WTC11 (cell line): ENCODE measurements around the gene LAMC1. TPM values are rescaled to one million over a fixed set of nuclear protein-coding genes. Genes with fewer than 3 reads are reported as not detected.
A peak's percentile ranks its signal among the peaks of the same experiment; 100 is the strongest.

ENCODE experiments used
- ATAC-seq: fragments of 200-7000 bp; cut with Tn5 transposase; 2 replicates; pipeline ENCODE4 v1.10.0; 2021; ENCODE audit warnings: mild to moderate bottlenecking, moderate library complexity
- CTCF ChIA-PET: fragments of 300-600 bp; sonication (Branson Sonifier 250); formaldehyde crosslinking; loops from one replicate; lab custom pipeline; 2021; ENCODE audit warnings: antibody characterized with exemption; lab: Charles Lee
- POLR2A ChIA-PET: fragments of 350-600 bp; sonication (Branson Sonifier 250); formaldehyde crosslinking; loops from one replicate; lab custom pipeline; 2021; ENCODE audit warnings: antibody characterized with exemption; lab: Charles Lee
- DNase-seq: peaks from one replicate; pipeline ENCODE4 v3.0.0; 2021; ENCODE audit warnings: low spot score
- H3K27ac Mint-ChIP-seq: 2 replicates; pipeline ENCODE4 v1.8.0; 2021; ENCODE audit warnings: mixed read lengths
- H3K27me3 Mint-ChIP-seq: 2 replicates; pipeline ENCODE4 v1.8.0; 2021; ENCODE audit warnings: low read depth, mild to moderate bottlenecking, moderate library complexity, mixed read lengths
- H3K36me3 Mint-ChIP-seq: 2 replicates; pipeline ENCODE4 v1.8.0; 2021; ENCODE audit warnings: mixed read lengths
- H3K4me1 Mint-ChIP-seq: 2 replicates; pipeline ENCODE4 v1.8.0; 2022; ENCODE audit warnings: mixed read lengths
- H3K4me3 Mint-ChIP-seq: 2 replicates; pipeline ENCODE4 v1.8.0; 2021; ENCODE audit warnings: mild to moderate bottlenecking, moderate library complexity, mixed read lengths
- H3K9me3 Mint-ChIP-seq: 2 replicates; pipeline ENCODE4 v1.8.0; 2021; ENCODE audit warnings: mixed read lengths
- CREM ChIP-seq: sonication (generic); formaldehyde crosslinking; IDR thresholded peaks from 2 replicates; pipeline ENCODE4 v1.8.1; 2022; ENCODE audit warnings: mild to moderate bottlenecking, missing genetic modification reagents, moderate library complexity
- IRF2 ChIP-seq: sonication (generic); formaldehyde crosslinking; IDR thresholded peaks from 2 replicates; pipeline ENCODE4 v1.8.0; 2022; ENCODE audit warnings: low read depth, missing genetic modification reagents, borderline replicate concordance
- MXD4 ChIP-seq: fragments of 250-450 bp; sonication (Bioruptor Pico); IDR thresholded peaks from 2 replicates; pipeline ENCODE4 v1.8.0; 2021; ENCODE audit warnings: mild to moderate bottlenecking, moderate library complexity, borderline replicate concordance
- NFATC4 ChIP-seq: fragments of 250-450 bp; sonication (Bioruptor Pico); IDR thresholded peaks from 2 replicates; pipeline ENCODE4 v1.9.0; 2021; ENCODE audit warnings: mild to moderate bottlenecking
- NR2C2 ChIP-seq: sonication (generic); formaldehyde crosslinking; IDR thresholded peaks from 2 replicates; pipeline ENCODE4 v1.8.0; 2022; ENCODE audit warnings: mild to moderate bottlenecking, missing genetic modification reagents
- SP1 ChIP-seq: sonication (generic); formaldehyde crosslinking; conservative IDR thresholded peaks from 2 replicates; pipeline ENCODE4 v1.8.1; 2022; ENCODE audit warnings: missing genetic modification reagents
- TP53 ChIP-seq: sonication (generic); formaldehyde crosslinking; IDR thresholded peaks from 2 replicates; pipeline ENCODE4 v1.8.1; 2023; ENCODE audit warnings: mild to moderate bottlenecking, missing genetic modification reagents
- total RNA-seq: library from RNA; stranded (reverse); gene quantifications from 3 replicates; pipeline ENCODE4 v1.2.3, GENCODE V29; 2021
- TF ChIP-seq, protein P1 (sequence below): sonication (generic); formaldehyde crosslinking; conservative IDR thresholded peaks from 2 replicates; pipeline ENCODE4 v1.8.1; 2022; ENCODE audit warnings: mild to moderate bottlenecking, missing genetic modification reagents
- TF ChIP-seq, protein P2 (sequence below): sonication (generic); formaldehyde crosslinking; IDR thresholded peaks from 2 replicates; pipeline ENCODE4 v1.8.1; 2023; ENCODE audit warnings: mild to moderate bottlenecking, missing genetic modification reagents, borderline replicate concordance
- TF ChIP-seq, protein P3 (sequence below): fragments of 250-450 bp; sonication (Bioruptor Pico); IDR thresholded peaks from 2 replicates; pipeline ENCODE4 v1.9.0; 2021; ENCODE audit warnings: mild to moderate bottlenecking
- TF ChIP-seq, protein P4 (sequence below): sonication (generic); formaldehyde crosslinking; IDR thresholded peaks from 2 replicates; pipeline ENCODE4 v1.8.0; 2022; ENCODE audit warnings: mild to moderate bottlenecking, missing genetic modification reagents
- TF ChIP-seq, protein P5 (sequence below): sonication (generic); formaldehyde crosslinking; IDR thresholded peaks from 2 replicates; pipeline ENCODE4 v1.8.1; 2023; ENCODE audit warnings: mild to moderate bottlenecking, missing genetic modification reagents
- TF ChIP-seq, protein P6 (sequence below): sonication (generic); formaldehyde crosslinking; IDR thresholded peaks from 2 replicates; pipeline ENCODE4 v1.8.1; 2022; ENCODE audit warnings: low read depth, missing genetic modification reagents, borderline replicate concordance
- TF ChIP-seq, protein P7 (sequence below): sonication (generic); formaldehyde crosslinking; IDR thresholded peaks from 2 replicates; pipeline ENCODE4 v1.8.1; 2023; ENCODE audit warnings: mild to moderate bottlenecking, missing genetic modification reagents, moderate library complexity

Gene LAMC1
- total RNA-seq, 1 experiment from 2014 or later: 162 TPM

DNA sequence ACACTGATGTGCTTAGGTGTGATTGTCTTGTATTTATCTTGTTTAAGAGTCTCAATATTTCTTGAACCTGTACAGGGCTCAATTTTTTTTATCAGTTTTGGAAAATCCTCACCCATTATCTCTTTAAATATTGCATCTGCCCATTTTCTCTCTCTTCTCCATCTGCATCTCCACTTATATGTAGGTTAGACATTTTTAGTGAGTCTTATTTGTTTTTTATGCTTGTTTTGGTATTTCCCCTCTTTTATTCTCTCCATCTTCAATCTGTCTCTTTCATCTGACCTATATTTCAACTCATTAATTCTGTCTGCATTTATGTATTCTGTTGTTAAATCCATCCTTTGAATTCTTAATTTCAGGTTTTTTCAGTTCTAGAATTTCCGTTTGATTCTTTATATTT, 37.3 kb upstream of the LAMC1 start (continued):
- TF ChIP-seq, protein P1, sequence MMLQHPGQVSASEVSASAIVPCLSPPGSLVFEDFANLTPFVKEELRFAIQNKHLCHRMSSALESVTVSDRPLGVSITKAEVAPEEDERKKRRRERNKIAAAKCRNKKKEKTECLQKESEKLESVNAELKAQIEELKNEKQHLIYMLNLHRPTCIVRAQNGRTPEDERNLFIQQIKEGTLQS (CRISPR knock-in tag): no peak
- TF ChIP-seq MXD4 (CRISPR knock-in tag): no peak
- TF ChIP-seq, all 79 proteins: peak for 0

DNA sequence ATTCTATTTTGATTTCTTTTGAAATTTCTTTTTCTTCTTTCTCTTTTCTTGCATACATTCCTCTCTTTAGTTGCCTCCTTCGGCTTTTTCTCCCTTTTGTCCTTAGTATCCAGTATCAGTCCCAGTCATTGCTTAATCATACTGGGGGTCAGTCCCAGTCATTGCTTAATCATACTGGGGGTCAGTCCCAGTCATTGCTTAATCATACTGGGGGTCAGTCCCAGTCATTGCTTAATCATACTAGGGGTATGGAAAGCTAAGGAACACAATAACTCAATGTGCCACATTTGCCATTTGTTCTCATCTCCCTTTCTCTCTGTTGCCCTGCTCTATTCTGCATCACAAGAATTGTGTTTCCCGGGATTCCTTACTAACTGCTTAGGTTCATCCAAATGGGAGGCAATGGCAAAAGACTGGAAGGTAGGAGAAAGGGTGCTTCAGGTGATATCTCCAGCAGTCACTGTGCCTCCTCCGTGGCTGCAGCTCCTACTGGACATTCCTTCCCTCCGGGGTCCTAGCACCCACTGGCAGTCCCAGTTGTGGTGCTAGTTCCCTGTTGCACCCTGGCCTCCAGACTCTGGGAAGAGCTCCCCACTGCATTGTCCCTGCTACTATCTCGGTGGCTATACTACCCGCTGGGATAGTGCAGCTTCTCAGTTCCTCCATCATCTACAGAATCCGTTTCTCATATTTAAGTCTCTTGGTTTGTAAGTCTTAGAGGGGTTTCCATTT, 32.6 kb upstream of the LAMC1 start:
- Mint-ChIP-seq H3K36me3 (no peaks in the 10 kb centered on the region), H3K4me1 (peaks cover 6% of the 10 kb centered on the region; the same call in 1 of the 2 replicates), H3K27me3 (no peaks in the 10 kb centered on the region), H3K27ac (no peak overlapping the region), H3K4me3 (no peak overlapping the region), H3K9me3 (no peaks in the 10 kb centered on the region)
- CTCF ChIA-PET: interaction anchor here (1.0 to 1.7 kb wide), 2 partner anchors 28 to 237 kb away, joined by 3 to 4 read pairs; no protein-coding TSS in a partner anchor
- POLR2A ChIA-PET: no interaction called here
- no peak for DNase-seq
- TF ChIP-seq, protein P2, sequence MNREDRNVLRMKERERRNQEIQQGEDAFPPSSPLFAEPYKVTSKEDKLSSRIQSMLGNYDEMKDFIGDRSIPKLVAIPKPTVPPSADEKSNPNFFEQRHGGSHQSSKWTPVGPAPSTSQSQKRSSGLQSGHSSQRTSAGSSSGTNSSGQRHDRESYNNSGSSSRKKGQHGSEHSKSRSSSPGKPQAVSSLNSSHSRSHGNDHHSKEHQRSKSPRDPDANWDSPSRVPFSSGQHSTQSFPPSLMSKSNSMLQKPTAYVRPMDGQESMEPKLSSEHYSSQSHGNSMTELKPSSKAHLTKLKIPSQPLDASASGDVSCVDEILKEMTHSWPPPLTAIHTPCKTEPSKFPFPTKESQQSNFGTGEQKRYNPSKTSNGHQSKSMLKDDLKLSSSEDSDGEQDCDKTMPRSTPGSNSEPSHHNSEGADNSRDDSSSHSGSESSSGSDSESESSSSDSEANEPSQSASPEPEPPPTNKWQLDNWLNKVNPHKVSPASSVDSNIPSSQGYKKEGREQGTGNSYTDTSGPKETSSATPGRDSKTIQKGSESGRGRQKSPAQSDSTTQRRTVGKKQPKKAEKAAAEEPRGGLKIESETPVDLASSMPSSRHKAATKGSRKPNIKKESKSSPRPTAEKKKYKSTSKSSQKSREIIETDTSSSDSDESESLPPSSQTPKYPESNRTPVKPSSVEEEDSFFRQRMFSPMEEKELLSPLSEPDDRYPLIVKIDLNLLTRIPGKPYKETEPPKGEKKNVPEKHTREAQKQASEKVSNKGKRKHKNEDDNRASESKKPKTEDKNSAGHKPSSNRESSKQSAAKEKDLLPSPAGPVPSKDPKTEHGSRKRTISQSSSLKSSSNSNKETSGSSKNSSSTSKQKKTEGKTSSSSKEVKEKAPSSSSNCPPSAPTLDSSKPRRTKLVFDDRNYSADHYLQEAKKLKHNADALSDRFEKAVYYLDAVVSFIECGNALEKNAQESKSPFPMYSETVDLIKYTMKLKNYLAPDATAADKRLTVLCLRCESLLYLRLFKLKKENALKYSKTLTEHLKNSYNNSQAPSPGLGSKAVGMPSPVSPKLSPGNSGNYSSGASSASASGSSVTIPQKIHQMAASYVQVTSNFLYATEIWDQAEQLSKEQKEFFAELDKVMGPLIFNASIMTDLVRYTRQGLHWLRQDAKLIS (CRISPR knock-in tag): no peak
- ATAC-seq: no peak

DNA sequence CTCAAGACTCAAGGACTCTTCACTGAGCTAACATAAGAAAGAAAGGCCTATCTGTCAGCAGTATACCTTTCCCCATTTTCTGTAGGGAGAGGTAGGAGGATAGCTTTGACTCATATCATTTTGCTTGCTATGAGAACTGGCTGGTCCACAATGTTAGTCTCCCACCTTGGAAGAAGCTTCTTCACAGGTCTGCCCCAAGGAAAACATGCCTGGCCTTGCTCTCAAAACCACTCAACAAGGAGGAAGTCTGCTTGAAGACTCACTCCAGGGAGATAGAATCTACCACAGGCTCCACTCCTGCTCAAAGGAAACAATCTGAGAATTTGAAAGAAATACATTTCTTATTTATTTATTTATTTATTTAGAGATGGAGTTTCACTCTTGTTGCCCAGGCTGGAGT, 29.5 kb upstream of the LAMC1 start:
- no peaks in the 10 kb centered on the region for H3K36me3 Mint-ChIP-seq
- H3K4me3 Mint-ChIP-seq: no peak overlapping the region
- TF ChIP-seq NFATC4 (CRISPR knock-in tag) (no peak), IRF2 (no peak)
- TF ChIP-seq, protein P3, sequence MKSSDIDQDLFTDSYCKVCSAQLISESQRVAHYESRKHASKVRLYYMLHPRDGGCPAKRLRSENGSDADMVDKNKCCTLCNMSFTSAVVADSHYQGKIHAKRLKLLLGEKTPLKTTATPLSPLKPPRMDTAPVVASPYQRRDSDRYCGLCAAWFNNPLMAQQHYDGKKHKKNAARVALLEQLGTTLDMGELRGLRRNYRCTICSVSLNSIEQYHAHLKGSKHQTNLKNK (CRISPR knock-in tag): no peak
- TF ChIP-seq, protein P4, sequence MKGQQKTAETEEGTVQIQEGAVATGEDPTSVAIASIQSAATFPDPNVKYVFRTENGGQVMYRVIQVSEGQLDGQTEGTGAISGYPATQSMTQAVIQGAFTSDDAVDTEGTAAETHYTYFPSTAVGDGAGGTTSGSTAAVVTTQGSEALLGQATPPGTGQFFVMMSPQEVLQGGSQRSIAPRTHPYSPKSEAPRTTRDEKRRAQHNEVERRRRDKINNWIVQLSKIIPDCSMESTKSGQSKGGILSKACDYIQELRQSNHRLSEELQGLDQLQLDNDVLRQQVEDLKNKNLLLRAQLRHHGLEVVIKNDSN (CRISPR knock-in tag): no peak
- H3K27ac Mint-ChIP-seq: no peak overlapping the region
- no peak for DNase-seq
- ChIA-PET POLR2A (no interaction called here), CTCF (no interaction called here)
- H3K9me3 Mint-ChIP-seq: peaks cover 8% of the 10 kb centered on the region
- ATAC-seq: no peak
- H3K27me3 Mint-ChIP-seq: no peaks in the 10 kb centered on the region
- H3K4me1 Mint-ChIP-seq: 0 out of 2 replicates have a peak, but pooled peaks cover 6% of the 10 kb centered on the region

DNA sequence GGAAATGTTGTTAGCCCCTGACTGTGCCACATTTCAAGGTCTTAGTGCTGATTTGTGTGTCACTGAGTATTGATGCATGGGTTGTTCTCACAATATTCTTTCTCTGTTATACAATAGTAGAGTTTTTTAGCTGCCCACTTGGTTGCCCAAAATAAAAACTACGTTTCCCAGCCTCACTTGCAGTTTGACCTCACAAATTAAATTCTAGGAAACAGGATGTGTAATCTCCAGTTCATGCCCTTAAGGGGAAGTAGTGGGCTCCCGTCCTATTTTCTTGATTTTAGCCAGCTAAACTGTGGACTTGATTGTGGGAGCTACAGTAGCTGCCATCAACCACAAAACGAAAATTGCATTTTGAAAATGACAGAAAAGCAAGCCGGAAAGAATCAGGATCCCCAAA, 27.3 kb upstream of the LAMC1 start:
- peak; percentile 72 for ATAC-seq
- ChIA-PET CTCF (no interaction called here), POLR2A (no interaction called here)

More for the DNA sequence above, 27.3 kb upstream of the LAMC1 start:
- Mint-ChIP-seq H3K4me1 (0 out of 2 replicates have a peak, but pooled peaks cover under 1% of the 10 kb centered on the region), H3K27ac (no peak overlapping the region), H3K9me3 (peaks cover 8% of the 10 kb centered on the region), H3K4me3 (no peak overlapping the region), H3K36me3 (no peaks in the 10 kb centered on the region), H3K27me3 (no peaks in the 10 kb centered on the region)
- DNase-seq: no peak
- TF ChIP-seq NR2C2 (CRISPR knock-in tag): peak; percentile 40; the same call in 1 of the 2 replicates
- TF ChIP-seq SP1 (CRISPR knock-in tag): no peak
- no peak for TF ChIP-seq CREM (CRISPR knock-in tag)
- TF ChIP-seq, protein P5, sequence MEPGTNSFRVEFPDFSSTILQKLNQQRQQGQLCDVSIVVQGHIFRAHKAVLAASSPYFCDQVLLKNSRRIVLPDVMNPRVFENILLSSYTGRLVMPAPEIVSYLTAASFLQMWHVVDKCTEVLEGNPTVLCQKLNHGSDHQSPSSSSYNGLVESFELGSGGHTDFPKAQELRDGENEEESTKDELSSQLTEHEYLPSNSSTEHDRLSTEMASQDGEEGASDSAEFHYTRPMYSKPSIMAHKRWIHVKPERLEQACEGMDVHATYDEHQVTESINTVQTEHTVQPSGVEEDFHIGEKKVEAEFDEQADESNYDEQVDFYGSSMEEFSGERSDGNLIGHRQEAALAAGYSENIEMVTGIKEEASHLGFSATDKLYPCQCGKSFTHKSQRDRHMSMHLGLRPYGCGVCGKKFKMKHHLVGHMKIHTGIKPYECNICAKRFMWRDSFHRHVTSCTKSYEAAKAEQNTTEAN (CRISPR knock-in tag): no peak
- TF ChIP-seq, protein P6, sequence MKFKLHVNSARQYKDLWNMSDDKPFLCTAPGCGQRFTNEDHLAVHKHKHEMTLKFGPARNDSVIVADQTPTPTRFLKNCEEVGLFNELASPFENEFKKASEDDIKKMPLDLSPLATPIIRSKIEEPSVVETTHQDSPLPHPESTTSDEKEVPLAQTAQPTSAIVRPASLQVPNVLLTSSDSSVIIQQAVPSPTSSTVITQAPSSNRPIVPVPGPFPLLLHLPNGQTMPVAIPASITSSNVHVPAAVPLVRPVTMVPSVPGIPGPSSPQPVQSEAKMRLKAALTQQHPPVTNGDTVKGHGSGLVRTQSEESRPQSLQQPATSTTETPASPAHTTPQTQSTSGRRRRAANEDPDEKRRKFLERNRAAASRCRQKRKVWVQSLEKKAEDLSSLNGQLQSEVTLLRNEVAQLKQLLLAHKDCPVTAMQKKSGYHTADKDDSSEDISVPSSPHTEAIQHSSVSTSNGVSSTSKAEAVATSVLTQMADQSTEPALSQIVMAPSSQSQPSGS (CRISPR knock-in tag): no peak
- no peak for TF ChIP-seq TP53 (CRISPR knock-in tag)
- TF ChIP-seq, protein P7, sequence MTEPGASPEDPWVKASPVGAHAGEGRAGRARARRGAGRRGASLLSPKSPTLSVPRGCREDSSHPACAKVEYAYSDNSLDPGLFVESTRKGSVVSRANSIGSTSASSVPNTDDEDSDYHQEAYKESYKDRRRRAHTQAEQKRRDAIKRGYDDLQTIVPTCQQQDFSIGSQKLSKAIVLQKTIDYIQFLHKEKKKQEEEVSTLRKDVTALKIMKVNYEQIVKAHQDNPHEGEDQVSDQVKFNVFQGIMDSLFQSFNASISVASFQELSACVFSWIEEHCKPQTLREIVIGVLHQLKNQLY: no peak
